HG02885 (cell line): Measurements from ENCODE around the gene RAB14.

Source experiments
- ATAC-seq: cut with Tn5 transposase; IDR thresholded peaks from one replicate; pipeline ENCODE4 v1.9.1; 2021; ENCODE audit warnings: mild to moderate bottlenecking; ENCODE audit not compliant: unreplicated experiment, poor library complexity

RAB14 gene

DNA sequence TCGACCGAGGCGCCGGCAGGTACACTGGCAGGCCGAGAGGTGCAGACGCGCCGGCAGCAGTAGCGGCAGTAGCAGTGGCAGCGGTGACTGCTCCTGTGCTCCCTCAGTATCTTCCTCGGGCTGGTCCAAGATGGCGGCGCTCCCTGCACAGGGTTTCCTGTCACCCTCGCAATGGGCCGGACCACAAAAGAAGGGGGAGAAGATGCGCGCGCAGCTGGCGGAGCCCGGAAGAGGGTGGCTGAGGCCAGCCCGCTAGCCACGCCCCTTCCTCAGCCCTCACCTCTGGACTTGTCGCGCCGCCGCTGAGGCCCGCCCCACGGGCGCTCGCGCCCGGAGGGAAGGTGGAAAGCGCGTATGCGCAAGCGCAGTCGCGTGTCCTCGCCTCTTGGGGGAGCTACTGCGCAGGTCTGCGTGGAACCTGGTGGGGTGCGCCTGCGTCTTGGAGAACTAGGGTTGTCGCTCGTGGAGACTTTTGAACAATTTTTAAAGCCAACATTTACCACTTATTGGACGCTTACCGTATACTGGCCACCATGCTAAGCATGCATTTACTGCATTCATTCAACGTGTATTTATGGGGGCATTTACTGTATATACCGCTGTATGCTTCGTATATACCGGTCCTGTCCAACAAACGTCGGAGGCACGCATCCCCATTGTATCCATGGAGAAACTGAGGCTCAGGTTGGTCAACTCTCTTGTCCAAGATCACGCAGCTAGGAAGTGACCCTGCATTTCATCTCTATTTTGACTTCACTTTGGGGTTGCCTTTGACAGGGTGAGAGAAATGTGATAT, at the start of gene RAB14:
TSS of gene RAB14 (minus strand) at position 132 of the 796 bp plus-strand sequence. CDS start 8,457 bp downstream, outside the sequence.
- peak; percentile 87 for ATAC-seq

DNA sequence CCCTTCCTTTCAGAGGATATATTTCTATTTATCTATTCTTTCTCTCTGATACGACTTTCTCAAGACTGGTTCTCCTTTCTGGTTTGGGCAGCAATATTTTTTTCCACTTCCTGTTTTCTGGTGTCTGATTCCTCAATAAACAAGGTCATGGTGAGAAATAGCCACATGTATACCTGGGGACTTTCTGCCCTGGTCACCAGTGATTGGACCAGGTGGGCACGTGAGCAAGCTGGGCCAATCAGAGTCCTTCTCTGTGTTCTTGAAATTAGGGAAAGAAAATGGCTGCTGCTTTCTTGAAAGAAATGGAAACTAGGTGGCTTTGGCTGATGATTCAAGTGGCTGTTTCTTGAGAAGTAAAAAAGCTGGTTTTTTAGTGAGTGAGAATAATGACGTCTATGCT, 47.9 kb upstream of the RAB14 start:
- ATAC-seq = no peak

DNA sequence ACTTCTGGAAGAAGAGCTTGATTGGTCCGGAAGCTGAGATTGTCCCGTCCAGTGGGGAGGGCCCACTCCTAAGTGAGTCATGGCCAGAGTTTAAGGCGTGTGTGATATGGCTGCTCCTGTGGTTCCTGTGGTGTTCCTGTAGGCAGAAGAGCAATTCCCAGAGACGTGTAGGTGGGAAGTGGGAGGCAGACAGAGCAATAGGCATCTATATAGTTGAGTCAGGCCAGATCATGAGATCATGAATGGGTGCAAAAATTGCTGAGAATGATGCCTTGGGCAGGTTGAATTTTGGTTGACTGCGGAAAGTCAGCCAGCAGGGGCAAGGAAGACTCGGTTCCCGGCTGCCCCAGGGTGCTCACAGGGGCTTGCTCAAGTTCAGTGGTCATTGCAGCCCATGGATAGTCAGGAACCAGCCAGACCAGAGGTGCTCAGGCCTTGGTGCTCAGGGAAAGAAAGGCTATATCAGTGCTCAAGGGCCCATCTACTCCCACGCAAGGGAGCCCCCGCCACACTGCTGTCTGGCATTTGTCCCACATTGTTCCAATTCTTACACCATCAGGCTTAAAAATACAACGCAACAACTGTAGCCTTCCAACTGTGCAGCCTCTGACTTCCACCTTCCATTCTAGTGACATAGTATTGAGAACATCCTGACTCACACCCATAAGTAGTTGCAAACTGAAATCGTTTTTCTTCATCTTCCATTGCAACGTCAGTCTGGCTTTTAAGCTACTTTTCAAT, 45.3 kb upstream of the RAB14 start:
- ATAC-seq = no peak

DNA sequence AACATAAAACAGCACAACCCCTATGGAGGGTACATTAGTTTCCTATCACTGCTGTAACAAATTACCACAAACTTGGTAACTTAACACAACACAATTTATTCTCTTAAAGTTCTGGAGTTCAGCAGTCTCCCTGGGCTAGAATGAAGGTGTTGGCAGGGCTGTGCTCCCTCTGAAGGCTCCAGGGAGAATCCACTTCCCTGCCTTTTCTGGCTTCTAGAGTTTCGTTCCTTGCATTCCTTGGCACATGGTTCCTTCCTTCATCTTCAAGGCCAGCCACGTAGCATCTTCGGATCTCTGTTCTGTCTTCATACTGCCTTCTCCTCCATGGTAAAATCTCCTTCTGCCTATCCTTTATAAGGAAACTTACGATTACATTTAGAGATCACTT, 41.3 kb upstream of the RAB14 start:
- ATAC-seq = no peak

DNA sequence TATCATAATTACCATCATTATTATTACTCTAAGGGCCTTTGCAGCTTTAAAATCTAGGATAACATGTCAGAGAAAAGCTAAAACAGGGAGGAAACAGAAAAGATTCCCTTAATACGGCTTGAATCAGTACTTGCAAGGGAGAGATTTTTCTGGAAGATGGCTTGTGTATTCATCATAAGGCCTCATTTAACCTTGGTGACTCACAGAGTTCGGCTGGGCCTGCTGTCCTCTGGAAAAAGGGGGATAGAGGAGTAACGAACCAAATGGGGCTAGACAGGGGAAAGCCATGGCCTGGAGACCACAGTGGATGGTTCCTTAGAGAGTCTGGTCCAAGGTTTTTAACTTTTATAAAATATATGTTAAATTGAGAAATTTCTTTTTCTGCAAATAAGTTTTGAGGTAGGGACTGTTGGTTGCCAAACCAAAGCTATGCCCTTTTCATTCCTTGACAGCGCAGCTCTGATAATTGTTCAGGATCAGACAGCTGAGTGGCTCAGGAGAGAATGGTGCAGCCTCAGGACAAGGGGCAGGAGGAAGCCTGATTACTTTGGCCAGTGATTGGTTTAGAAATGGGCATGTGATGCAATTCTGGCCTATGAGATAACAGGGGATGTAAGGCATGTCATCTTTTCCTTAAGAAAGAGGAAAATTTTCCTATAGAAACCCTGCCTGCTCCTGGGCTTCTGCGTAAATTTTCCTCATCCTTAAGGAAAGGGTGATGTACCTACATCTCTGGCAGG, 40.7 kb upstream of the RAB14 start:
- no peak for ATAC-seq

DNA sequence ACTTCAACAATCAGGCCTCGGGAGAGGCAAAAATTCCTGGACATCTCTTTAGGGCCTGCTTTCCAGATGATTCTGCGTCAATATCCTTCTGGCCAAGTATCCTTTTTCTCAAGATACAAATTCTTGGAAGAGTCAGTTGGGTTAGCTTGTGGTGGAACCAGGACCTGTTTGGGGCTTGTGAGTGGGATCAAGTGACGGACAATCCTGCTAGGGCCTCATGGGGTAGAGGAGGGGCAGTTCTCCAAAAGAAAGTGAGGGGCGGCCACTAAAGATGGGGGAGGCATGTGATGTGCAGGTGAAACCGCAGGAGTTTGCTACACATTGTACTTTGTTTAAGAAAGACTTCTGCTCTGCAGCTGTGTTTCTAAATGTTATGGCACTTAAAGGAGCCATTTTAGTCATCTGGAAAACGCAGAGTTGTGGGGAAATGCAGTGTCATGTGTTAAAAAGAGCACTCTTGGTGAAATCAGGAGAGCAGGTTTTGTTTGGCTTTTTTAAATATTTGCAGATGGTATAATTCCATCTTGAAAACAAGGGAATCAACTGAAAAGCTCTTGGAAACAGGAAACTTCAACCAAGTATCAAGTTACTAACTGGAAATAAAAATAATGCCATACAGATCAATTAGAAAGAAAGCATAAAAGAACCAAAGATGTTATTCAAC, 38.9 kb upstream of the RAB14 start:
- no peak for ATAC-seq

DNA sequence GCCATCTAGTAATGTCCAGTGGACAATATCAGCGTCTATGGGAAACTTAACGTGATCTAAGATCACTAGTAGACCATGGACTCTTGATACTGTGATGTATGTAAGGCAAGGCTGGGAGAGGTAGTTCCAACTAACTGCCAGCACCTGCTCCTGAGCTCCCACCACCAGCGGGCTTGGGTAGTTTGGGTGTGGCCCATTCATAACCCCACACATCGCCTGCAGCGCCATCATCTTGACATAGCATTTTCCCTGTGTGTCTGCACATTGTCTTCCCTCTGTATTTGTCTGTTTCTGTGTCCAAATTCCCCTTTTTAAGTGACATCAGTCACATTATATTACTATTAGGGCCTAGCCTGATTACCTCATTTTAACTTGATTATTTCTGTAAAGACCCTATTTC, 38.2 kb upstream of the RAB14 start:
- ATAC-seq = no peak

DNA sequence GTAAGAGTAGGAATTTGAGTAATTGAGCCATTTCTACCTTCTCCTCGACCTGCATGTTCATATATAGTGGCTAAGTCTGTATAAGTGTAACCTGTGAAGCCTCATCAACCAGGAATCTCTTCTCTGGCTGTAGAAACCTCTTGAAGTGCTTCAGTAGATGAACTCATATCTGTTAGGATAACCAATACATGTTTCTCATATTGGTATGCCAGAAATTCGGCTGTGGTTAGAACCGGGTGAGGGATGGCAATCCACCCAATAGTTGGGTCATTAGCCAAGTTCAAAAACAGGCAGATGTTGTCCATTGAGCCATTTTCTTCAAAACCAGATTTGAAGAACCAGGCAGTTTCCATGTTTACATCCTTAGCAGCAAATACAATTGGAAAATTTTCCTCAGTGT, 37.4 kb upstream of the RAB14 start:
- ATAC-seq = no peak

DNA sequence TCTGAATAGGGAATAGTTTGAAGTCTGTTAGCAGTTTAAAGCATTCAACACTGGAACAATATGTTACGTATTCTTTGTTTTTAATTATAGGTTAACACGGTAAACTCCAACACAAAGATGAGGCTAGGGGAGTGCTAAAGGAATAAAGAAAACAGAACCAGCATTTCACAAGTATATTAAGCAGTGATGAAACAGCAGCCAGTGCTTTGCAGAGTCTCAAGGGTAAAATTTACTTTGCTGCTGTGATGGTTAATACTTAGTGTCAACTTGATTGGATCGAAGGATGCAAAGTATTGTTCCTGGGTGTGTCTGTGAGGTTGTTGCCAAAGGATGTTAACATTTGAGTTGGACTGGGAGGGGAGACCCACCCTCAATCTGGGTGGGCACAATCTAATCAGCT, 36.2 kb upstream of the RAB14 start:
- ATAC-seq = no peak

DNA sequence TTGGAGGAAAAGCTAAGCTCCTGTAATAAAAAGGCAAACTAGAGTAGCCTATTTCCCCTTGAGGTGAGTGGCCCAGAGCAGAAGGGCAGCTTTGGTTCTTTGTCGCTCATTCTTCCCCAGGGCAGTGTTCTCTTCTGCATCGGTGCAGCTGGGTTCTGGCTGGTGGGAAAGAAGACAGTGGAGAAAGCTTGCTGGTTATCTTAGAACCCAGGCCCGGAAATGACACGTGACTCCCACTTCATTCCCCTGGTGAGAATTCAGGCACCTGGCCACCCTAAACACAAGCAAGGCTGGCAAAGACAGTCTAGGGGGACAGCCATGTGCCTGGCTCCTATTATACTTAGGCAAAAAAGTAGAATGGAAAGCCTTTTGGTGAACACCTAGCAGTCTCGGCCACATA, 33.8 kb upstream of the RAB14 start:
- no peak for ATAC-seq

DNA sequence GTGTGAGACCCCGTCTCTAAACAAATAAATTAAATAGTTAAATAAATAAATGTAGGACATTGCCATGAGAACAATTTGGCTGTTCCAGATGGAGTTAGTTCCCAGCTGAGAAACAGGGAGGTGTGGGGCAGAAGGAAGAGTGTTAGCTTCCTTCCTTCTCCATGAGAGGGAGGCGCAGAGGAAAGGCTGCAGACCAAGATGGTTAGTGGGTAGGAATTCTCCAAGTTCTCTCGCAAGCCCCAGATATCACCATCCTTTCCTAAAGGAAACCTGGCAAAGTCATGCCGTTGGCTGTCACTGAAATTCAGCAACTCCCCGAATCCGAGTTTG, 33.1 kb upstream of the RAB14 start:
- no peak for ATAC-seq

DNA sequence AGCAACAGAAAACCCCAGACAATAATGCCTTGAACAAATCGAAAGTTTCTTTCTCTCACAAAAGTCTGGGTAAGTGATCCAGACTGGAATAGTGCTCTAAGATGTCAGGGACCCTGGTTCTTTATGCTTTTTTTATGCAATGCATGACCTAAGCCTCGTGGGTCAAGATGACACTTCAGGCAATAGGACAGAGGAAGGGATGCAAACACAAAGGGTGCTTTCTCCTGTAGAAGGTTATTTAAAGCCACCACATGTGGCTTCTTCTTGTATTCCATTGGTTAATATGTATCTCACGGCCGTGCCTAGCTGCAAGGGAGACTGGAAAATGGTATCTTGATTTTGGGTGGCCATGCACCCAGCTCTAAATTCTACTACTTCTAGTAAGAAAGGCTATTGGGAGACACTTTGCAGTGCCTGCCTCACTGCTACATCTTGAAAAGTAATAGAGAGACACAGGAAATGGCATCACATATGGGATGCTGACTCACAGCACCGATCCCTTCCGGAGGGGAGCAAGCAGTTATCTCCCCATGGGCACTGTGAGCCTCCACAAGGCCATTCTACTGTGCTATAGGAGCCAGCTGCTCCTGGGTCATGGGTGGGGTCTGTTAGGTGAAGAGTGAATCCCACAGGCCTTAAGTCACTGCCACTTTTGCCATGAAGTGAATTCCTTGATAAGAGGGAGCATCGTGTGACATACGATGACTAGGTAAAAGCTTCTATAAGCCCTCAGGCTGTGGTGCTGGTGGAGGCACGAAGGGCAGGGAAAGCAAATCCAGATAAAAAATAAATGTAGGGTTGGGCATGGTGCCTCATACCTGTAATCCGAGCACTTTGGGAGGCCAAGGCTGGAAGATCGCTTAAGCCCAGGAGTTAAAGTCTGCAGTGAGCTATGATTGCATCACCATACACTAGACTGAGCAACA, 32.5 kb upstream of the RAB14 start:
- no peak for ATAC-seq

DNA sequence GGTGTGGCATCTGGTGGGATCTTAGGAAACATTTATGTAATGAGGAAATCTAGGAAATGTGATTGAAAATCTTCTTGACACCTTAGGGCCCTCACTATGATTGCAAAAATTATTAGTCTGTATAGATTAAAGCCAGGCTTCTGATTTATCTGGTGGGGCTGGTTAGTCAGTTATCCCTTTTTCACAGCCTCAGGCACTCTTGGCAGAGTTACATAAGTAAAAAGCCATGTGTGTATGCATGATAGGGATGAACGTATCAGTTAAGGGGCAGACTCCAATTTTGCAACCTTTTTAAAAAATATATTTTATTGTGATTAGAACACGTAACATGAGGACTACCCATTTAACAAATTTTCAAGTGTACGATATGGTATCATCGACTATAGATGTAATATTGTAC, 30.6 kb upstream of the RAB14 start:
- ATAC-seq = no peak

DNA sequence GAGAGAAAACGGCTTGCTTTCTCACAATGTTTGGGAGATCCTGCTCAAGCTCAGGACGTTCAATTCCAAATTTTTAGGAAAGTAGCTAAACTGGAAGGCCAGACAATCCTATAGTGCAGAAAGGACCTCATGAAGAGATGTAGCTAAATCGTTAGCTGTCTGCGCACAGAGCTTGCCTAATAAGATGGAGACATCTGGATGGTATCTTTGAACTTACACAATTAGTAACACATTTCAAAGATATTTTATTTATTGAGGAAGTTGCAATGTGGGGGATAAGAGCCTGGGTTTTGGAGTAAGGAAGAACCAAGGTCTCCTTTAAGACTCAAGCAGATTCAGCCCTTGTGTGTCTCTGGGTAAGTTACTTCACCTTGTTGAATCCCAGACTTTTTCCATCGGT, 28.6 kb upstream of the RAB14 start:
- no peak for ATAC-seq

DNA sequence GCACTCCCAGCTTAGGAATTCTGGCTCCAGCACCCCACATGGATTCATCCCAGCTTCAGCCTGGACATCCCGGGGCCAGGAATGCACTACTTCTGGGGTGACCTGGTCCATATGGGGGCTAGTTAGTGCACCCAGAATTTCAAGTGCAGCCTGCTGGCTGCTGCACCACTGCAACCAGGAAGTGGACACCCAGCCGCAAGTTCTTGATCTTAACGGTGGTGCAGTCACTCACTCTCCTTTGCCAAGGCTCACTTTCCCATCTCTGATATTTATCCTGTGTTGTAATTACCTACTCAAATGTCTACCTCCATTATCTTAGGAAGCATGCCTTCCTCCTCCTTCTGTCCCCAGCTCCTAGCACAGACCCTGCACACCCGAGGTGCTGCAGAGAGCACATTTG, 26.2 kb upstream of the RAB14 start:
- no peak for ATAC-seq

DNA sequence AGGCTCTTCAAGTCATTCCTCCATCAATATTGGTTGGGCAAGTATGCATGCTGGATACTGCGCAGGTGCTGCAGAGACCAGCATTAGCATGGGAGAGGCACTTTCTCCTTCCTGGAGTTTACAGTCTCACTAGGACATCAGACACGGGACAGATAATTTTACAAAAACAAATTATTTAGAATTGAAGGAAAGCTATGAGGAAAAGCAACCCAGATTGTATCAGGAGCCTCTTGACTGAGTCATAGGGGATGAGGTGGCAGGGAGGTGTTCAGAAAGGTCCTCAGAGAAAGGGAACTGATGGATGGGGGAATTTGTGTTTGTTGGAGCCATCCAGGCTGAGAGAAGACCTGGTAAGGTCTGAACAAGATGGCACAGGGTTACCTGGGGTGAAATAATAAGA, 24.5 kb upstream of the RAB14 start:
- ATAC-seq = no peak

DNA sequence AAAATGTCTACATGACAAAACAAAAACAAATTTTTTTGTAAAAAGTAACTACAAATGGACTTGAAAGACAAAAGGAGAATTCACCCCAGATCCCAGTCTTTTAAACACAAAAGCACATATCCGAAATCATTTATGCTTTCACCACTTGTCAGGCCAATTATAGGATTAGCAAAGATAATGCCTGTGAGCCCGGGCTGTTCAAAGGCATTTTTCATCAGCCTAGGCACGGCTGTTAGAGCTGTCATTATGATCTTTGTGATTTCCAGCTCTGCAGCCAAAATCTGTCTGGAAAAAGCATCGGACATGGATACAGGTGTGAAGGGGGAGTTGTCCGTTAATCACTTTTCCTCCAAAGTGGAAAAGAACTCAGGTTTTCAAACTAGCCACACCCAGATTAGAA, 23.6 kb upstream of the RAB14 start:
- ATAC-seq = no peak

DNA sequence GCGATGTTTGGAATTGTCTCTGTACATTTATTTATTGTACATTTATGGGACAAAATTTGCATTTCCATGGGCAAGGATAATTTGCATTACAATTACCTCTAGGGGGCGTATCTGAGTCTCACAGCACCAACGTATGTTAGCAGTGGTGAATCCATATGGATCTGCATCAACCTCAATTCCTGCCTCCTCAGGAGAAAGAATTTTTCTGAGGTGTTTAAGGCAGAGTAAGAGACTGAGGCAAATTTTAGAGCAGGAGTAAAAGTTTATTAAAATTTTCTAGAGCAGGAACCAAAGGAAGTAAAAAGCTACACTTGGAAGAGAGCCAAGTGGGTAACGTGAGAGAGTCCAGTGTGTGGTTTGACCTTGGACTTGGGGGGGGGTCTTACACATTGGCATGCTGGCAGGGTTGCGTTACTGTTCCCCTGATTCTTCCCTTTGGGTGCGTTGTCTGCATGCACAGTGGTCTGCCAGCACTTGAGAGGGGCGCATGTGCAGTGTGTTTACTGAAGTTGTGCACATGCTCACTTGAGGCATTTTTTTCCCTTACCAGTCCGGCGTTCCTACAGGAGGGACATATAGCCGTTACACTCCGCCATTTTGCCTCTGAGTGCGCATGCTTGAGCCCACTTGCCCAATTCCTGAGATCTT, 21.0 kb upstream of the RAB14 start:
- no peak for ATAC-seq

DNA sequence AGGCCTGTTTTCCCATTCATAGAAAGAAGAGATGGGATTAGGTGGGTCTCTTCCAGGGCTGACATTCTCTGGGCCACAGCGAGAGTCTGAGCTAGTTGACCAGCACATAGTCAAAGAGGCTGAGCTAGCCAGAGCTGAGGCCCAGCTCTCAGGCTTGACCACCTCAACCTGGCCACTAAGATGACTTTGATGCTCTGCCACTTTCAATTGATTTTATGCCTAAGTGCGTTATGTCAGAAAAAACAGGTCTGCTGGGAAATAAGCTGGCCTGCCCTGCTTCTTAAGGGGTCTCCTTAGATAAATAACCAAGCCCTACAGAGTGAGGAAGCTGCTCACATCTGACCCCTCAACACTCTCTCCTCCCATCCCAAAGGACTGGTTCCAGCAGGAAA, 20.0 kb upstream of the RAB14 start:
- ATAC-seq = no peak
